Measurements from ENCODE around the gene PCDHGA8.

DNA sequence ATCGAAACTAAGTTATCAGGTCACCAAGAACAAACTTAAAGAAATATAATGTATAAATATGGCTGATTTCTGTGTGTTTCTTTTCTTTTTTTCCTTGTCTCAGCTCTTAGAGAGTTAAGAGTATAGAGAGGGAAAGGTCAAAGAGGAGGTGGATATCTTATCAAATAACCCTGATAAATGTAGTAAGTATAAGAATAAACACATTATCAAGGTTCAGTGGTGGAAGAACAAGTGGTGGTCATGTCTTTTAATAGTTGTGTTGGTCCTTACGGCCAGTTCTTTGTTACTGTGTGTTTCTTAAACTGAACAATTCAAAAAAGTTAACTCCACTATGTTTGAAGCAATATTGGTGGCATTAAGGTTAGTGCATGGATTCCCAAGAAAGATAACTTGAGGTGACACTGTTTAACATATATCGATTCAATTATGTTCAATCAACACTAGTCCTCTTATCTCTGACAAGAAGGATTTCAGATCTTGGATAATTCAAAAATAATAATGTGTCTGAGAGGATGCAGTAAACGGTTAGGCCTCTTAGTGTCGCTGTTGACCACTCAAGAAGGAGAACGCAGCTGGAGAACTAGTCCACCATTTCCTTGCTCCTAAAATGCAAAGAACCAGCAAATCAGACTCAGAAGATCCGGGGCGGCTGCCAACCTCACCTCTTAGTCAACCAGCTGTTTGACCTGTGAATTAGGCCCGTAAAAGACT, 49.0 kb upstream of the PCDHGA8 start, which contains the start of gene PCDHGA3:
- TF ChIP-seq, protein P1, sequence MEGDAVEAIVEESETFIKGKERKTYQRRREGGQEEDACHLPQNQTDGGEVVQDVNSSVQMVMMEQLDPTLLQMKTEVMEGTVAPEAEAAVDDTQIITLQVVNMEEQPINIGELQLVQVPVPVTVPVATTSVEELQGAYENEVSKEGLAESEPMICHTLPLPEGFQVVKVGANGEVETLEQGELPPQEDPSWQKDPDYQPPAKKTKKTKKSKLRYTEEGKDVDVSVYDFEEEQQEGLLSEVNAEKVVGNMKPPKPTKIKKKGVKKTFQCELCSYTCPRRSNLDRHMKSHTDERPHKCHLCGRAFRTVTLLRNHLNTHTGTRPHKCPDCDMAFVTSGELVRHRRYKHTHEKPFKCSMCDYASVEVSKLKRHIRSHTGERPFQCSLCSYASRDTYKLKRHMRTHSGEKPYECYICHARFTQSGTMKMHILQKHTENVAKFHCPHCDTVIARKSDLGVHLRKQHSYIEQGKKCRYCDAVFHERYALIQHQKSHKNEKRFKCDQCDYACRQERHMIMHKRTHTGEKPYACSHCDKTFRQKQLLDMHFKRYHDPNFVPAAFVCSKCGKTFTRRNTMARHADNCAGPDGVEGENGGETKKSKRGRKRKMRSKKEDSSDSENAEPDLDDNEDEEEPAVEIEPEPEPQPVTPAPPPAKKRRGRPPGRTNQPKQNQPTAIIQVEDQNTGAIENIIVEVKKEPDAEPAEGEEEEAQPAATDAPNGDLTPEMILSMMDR (IDR thresholded peaks at IDR 0.05; ENCODE audit: insufficient read depth, low read length): peak; percentile 10
- no peak for TF ChIP-seq POLR2AphosphoS5 (IDR thresholded peaks at IDR 0.05; ENCODE audit: low read depth)
- TF ChIP-seq, protein P2, sequence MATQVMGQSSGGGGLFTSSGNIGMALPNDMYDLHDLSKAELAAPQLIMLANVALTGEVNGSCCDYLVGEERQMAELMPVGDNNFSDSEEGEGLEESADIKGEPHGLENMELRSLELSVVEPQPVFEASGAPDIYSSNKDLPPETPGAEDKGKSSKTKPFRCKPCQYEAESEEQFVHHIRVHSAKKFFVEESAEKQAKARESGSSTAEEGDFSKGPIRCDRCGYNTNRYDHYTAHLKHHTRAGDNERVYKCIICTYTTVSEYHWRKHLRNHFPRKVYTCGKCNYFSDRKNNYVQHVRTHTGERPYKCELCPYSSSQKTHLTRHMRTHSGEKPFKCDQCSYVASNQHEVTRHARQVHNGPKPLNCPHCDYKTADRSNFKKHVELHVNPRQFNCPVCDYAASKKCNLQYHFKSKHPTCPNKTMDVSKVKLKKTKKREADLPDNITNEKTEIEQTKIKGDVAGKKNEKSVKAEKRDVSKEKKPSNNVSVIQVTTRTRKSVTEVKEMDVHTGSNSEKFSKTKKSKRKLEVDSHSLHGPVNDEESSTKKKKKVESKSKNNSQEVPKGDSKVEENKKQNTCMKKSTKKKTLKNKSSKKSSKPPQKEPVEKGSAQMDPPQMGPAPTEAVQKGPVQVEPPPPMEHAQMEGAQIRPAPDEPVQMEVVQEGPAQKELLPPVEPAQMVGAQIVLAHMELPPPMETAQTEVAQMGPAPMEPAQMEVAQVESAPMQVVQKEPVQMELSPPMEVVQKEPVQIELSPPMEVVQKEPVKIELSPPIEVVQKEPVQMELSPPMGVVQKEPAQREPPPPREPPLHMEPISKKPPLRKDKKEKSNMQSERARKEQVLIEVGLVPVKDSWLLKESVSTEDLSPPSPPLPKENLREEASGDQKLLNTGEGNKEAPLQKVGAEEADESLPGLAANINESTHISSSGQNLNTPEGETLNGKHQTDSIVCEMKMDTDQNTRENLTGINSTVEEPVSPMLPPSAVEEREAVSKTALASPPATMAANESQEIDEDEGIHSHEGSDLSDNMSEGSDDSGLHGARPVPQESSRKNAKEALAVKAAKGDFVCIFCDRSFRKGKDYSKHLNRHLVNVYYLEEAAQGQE (IDR thresholded peaks at IDR 0.05; ENCODE audit: insufficient replicate concordance, low read depth): no peak
- TF ChIP-seq SPI1 (IDR thresholded peaks at IDR 0.05; ENCODE audit: borderline replicate concordance, low read depth): no peak
- no peak for TF ChIP-seq GABPA (IDR thresholded peaks at IDR 0.05; ENCODE audit: low read depth)

Data from HL-60 (cell line).